GM10266 (cell line): ENCODE results near the gene STARD5.

Experiments
- DNase-seq: peaks from one replicate; pipeline ENCODE4 v3.0.0; 2012; ENCODE audit errors: extremely low spot score
- CTCF ChIP-seq: IDR thresholded peaks from 2 replicates; pipeline ENCODE4 v1.5.1; 2012; ENCODE audit warnings: mild to moderate bottlenecking, low read depth; ENCODE audit not compliant: control insufficient read depth, insufficient read depth; ENCODE audit errors: missing control alignments

The STARD5 gene

GRCh38 chr15:81261172-81261811 is 62.6 kb downstream of the STARD5 start:
- no peak for TF ChIP-seq CTCF

GRCh38 chr15:81259760-81260298 is 64.1 kb downstream of the STARD5 start:
- TF ChIP-seq CTCF: no peak
- DNase-seq: no peak

More at GRCh38 chr15:81261172-81261811, 62.6 kb downstream of the STARD5 start:
- no peak for DNase-seq
